ENCODE results near the gene UBE3B. TPM values are rescaled to one million over a fixed set of nuclear protein-coding genes. Genes with fewer than 3 reads are reported as not detected.

Gene UBE3B
- total RNA-seq, 1 experiment from 2014 or later: 18.8 TPM

- no peak overlapping the region for H3K4me3 ChIP-seq
- no peaks in the 10 kb centered on the region for H3K9me3 ChIP-seq
- no peak for DNase-seq
- peaks cover 12% of the 10 kb centered on the region for H3K36me3 ChIP-seq
- no peaks in the 10 kb centered on the region for H3K27me3 ChIP-seq
These were observed 102.2 kb downstream of the UBE3B start for GRCh38 chr12:109579639-109580038.

GRCh38 chr12:109580272-109580671 lies 102.8 kb downstream of the UBE3B start:
- Histone ChIP-seq H3K4me3 (no peak overlapping the region), H3K9me3 (no peaks in the 10 kb centered on the region), H3K36me3 (peaks cover 12% of the 10 kb centered on the region), H3K27me3 (no peaks in the 10 kb centered on the region)
- no peak for DNase-seq

- H3K4me3 ChIP-seq: no peak overlapping the region
- H3K9me3 ChIP-seq: no peaks in the 10 kb centered on the region
- no peaks in the 10 kb centered on the region for H3K27me3 ChIP-seq
- H3K36me3 ChIP-seq: peaks cover 12% of the 10 kb centered on the region
- DNase-seq: no peak
These were observed 103.4 kb downstream of the UBE3B start for GRCh38 chr12:109580684-109581333.

GRCh38 chr12:109581334-109581691 lies 103.9 kb downstream of the UBE3B start:
- DNase-seq: no peak
- H3K36me3 ChIP-seq: peaks cover 10% of the 10 kb centered on the region
- no peaks in the 10 kb centered on the region for H3K9me3 ChIP-seq
- H3K4me3 ChIP-seq: no peak overlapping the region
- no peaks in the 10 kb centered on the region for H3K27me3 ChIP-seq

GRCh38 chr12:109581856-109582255 lies 104.4 kb downstream of the UBE3B start:
- H3K36me3 ChIP-seq: peaks cover 6% of the 10 kb centered on the region
- H3K27me3 ChIP-seq: no peaks in the 10 kb centered on the region
- peak; percentile 34 for DNase-seq
- no peaks in the 10 kb centered on the region for H3K9me3 ChIP-seq
- no peak overlapping the region for H3K4me3 ChIP-seq

GRCh38 chr12:109582636-109583035 lies 105.2 kb downstream of the UBE3B start:
- no peaks in the 10 kb centered on the region for H3K9me3 ChIP-seq
- no peaks in the 10 kb centered on the region; the same call in 1 of the 2 replicates for H3K36me3 ChIP-seq
- no peak for DNase-seq
- H3K27me3 ChIP-seq: no peaks in the 10 kb centered on the region
- no peak overlapping the region for H3K4me3 ChIP-seq

GRCh38 chr12:109583733-109584132 lies 106.3 kb downstream of the UBE3B start:
- DNase-seq: no peak
- no peaks in the 10 kb centered on the region for H3K9me3 ChIP-seq

More at GRCh38 chr12:109583733-109584132, 106.3 kb downstream of the UBE3B start:
- Histone ChIP-seq H3K27me3 (no peaks in the 10 kb centered on the region), H3K4me3 (no peak overlapping the region), H3K36me3 (no peaks in the 10 kb centered on the region; the same call in 1 of the 2 replicates)

Other genes with a start within 250 kb of the UBE3B start
- not detected in 2 replicates for gene FOXN4, start 168.3 kb upstream of the UBE3B start, total RNA-seq (2014; rRNA removed; shearing (Covaris generic); ENCODE audit: low replicate concordance)
- gene MYO1H, start 129.7 kb upstream of the UBE3B start, total RNA-seq (2014; rRNA removed; shearing (Covaris generic); ENCODE audit: low replicate concordance): not detected in 2 replicates
- 92.0 and 101 TPM in 2 replicates for gene KCTD10, start 334 bp upstream of the UBE3B start, total RNA-seq (2014; rRNA removed; shearing (Covaris generic); ENCODE audit: low replicate concordance)
- 48.5 and 68.3 TPM in 2 replicates for gene MMAB, start 95.9 kb downstream of the UBE3B start, total RNA-seq (2014; rRNA removed; shearing (Covaris generic); ENCODE audit: low replicate concordance)
- gene MVK, start 96.2 kb downstream of the UBE3B start, total RNA-seq (2014; rRNA removed; shearing (Covaris generic); ENCODE audit: low replicate concordance): 16.3 and 29.8 TPM in 2 replicates
- 0.84 and 1.8 TPM in 2 replicates for gene FAM222A, start 236.2 kb downstream of the UBE3B start, total RNA-seq (2014; rRNA removed; shearing (Covaris generic); ENCODE audit: low replicate concordance)